ENCODE data around the gene TEKT3. TPM values are rescaled to one million over a fixed set of nuclear protein-coding genes. Genes with fewer than 3 reads are reported as not detected.

TEKT3 gene
- total RNA-seq, 1 donor from 2014 or later = not detected

GRCh38 chr17:15308758-15309157 is 32.6 kb downstream of the TEKT3 start:
- Mint-ChIP-seq H3K27me3 (ENCODE audit: insufficient read depth) (no peaks in the 10 kb centered on the region), H3K4me3 (no peak overlapping the region), H3K27ac (no peak overlapping the region), H3K36me3 (ENCODE audit: low read depth) (no peaks in the 10 kb centered on the region), H3K4me1 (ENCODE audit: low read depth) (no peaks in the 10 kb centered on the region), H3K9me3 (no peaks in the 10 kb centered on the region)
- intact Hi-C loops (cut with micrococcal nuclease) = no loop called here
- no peak for DNase-seq (ENCODE audit: low spot score)

GRCh38 chr17:15307710-15308111 is 33.7 kb downstream of the TEKT3 start:
- H3K27me3 Mint-ChIP-seq (ENCODE audit: insufficient read depth) = no peaks in the 10 kb centered on the region
- H3K36me3 Mint-ChIP-seq (ENCODE audit: low read depth) = no peaks in the 10 kb centered on the region
- H3K27ac Mint-ChIP-seq = no peak overlapping the region
- intact Hi-C loops (cut with micrococcal nuclease) = no loop called here
- no peaks in the 10 kb centered on the region for H3K4me1 Mint-ChIP-seq (ENCODE audit: low read depth)
- DNase-seq (ENCODE audit: low spot score) = no peak
- H3K9me3 Mint-ChIP-seq = no peaks in the 10 kb centered on the region
- H3K4me3 Mint-ChIP-seq = no peak overlapping the region

- no peak for DNase-seq (ENCODE audit: low spot score)
- no peaks in the 10 kb centered on the region for H3K27me3 Mint-ChIP-seq (ENCODE audit: insufficient read depth)
- no peak overlapping the region for H3K4me3 Mint-ChIP-seq
- no peaks in the 10 kb centered on the region for H3K36me3 Mint-ChIP-seq (ENCODE audit: low read depth)
- intact Hi-C loops (cut with micrococcal nuclease) = no loop called here
- no peak overlapping the region for H3K27ac Mint-ChIP-seq
- H3K9me3 Mint-ChIP-seq = no peaks in the 10 kb centered on the region
- no peaks in the 10 kb centered on the region for H3K4me1 Mint-ChIP-seq (ENCODE audit: low read depth)
Measured at GRCh38 chr17:15303851-15304250, 37.5 kb downstream of the TEKT3 start.

- H3K9me3 Mint-ChIP-seq = no peaks in the 10 kb centered on the region
- H3K27me3 Mint-ChIP-seq (ENCODE audit: insufficient read depth) = no peaks in the 10 kb centered on the region
- no peak overlapping the region for H3K27ac Mint-ChIP-seq
- no peak for DNase-seq (ENCODE audit: low spot score)
- H3K4me1 Mint-ChIP-seq (ENCODE audit: low read depth) = no peaks in the 10 kb centered on the region
- H3K36me3 Mint-ChIP-seq (ENCODE audit: low read depth) = no peaks in the 10 kb centered on the region
- intact Hi-C loops (cut with micrococcal nuclease) = no loop called here
- no peak overlapping the region for H3K4me3 Mint-ChIP-seq
Measured at GRCh38 chr17:15303268-15303667, 38.1 kb downstream of the TEKT3 start.

GRCh38 chr17:15301845-15302244 is 39.6 kb downstream of the TEKT3 start:
- DNase-seq (ENCODE audit: low spot score) = no peak

GRCh38 chr17:15298176-15298575 is 43.2 kb downstream of the TEKT3 start:
- no peaks in the 10 kb centered on the region for H3K9me3 Mint-ChIP-seq

More at GRCh38 chr17:15301845-15302244, 39.6 kb downstream of the TEKT3 start:
- no peaks in the 10 kb centered on the region for H3K4me1 Mint-ChIP-seq (ENCODE audit: low read depth)
- no peak overlapping the region for H3K4me3 Mint-ChIP-seq
- H3K9me3 Mint-ChIP-seq = no peaks in the 10 kb centered on the region
- H3K36me3 Mint-ChIP-seq (ENCODE audit: low read depth) = no peaks in the 10 kb centered on the region
- H3K27ac Mint-ChIP-seq = no peak overlapping the region
- intact Hi-C loops (cut with micrococcal nuclease) = no loop called here
- no peaks in the 10 kb centered on the region for H3K27me3 Mint-ChIP-seq (ENCODE audit: insufficient read depth)

GRCh38 chr17:15293558-15293957 is 47.8 kb downstream of the TEKT3 start:
- H3K4me3 Mint-ChIP-seq = no peak overlapping the region
- H3K27me3 Mint-ChIP-seq (ENCODE audit: insufficient read depth) = no peaks in the 10 kb centered on the region
- no peaks in the 10 kb centered on the region for H3K36me3 Mint-ChIP-seq (ENCODE audit: low read depth)
- H3K27ac Mint-ChIP-seq = no peak overlapping the region
- DNase-seq (ENCODE audit: low spot score) = no peak
- intact Hi-C loops (cut with micrococcal nuclease) = no loop called here
- no peaks in the 10 kb centered on the region for H3K9me3 Mint-ChIP-seq
- no peaks in the 10 kb centered on the region for H3K4me1 Mint-ChIP-seq (ENCODE audit: low read depth)

More at GRCh38 chr17:15298176-15298575, 43.2 kb downstream of the TEKT3 start:
- no peaks in the 10 kb centered on the region for H3K4me1 Mint-ChIP-seq (ENCODE audit: low read depth)
- H3K27me3 Mint-ChIP-seq (ENCODE audit: insufficient read depth) = no peaks in the 10 kb centered on the region
- no peak overlapping the region for H3K4me3 Mint-ChIP-seq
- H3K27ac Mint-ChIP-seq = no peak overlapping the region
- intact Hi-C loops (cut with micrococcal nuclease) = no loop called here
- H3K36me3 Mint-ChIP-seq (ENCODE audit: low read depth) = no peaks in the 10 kb centered on the region
- no peak for DNase-seq (ENCODE audit: low spot score)

GRCh38 chr17:15291674-15292361 is 49.6 kb downstream of the TEKT3 start:
- Mint-ChIP-seq H3K27ac (no peak overlapping the region), H3K36me3 (ENCODE audit: low read depth) (no peaks in the 10 kb centered on the region), H3K4me1 (ENCODE audit: low read depth) (no peaks in the 10 kb centered on the region), H3K27me3 (ENCODE audit: insufficient read depth) (peaks cover 4% of the 10 kb centered on the region), H3K9me3 (no peaks in the 10 kb centered on the region), H3K4me3 (no peak overlapping the region)
- DNase-seq (ENCODE audit: low spot score) = no peak
- intact Hi-C loops (cut with micrococcal nuclease) = no loop called here

GRCh38 chr17:15290605-15291004 is 50.8 kb downstream of the TEKT3 start:
- Mint-ChIP-seq H3K4me3 (no peak overlapping the region), H3K36me3 (ENCODE audit: low read depth) (no peaks in the 10 kb centered on the region), H3K4me1 (ENCODE audit: low read depth) (no peaks in the 10 kb centered on the region), H3K9me3 (no peaks in the 10 kb centered on the region), H3K27me3 (ENCODE audit: insufficient read depth) (peaks cover 4% of the 10 kb centered on the region), H3K27ac (no peak overlapping the region)
- intact Hi-C loops (cut with micrococcal nuclease) = no loop called here
- DNase-seq (ENCODE audit: low spot score) = no peak

GRCh38 chr17:15289285-15290183 is 51.9 kb downstream of the TEKT3 start:
- Mint-ChIP-seq H3K9me3 (no peaks in the 10 kb centered on the region), H3K27ac (no peak overlapping the region), H3K27me3 (ENCODE audit: insufficient read depth) (peaks cover 4% of the 10 kb centered on the region), H3K4me3 (no peak overlapping the region), H3K36me3 (ENCODE audit: low read depth) (no peaks in the 10 kb centered on the region), H3K4me1 (ENCODE audit: low read depth) (no peaks in the 10 kb centered on the region)
- intact Hi-C loops (cut with micrococcal nuclease) = loop anchor here (10.0 kb wide), 1 partner anchor 55 kb away; the partner anchor contains the start of gene TEKT3
- DNase-seq (ENCODE audit: low spot score) = no peak

GRCh38 chr17:15288859-15289258 is 52.5 kb downstream of the TEKT3 start:
- Mint-ChIP-seq H3K27ac (no peak overlapping the region), H3K36me3 (ENCODE audit: low read depth) (no peaks in the 10 kb centered on the region)

GRCh38 chr17:15287538-15288267 is 53.7 kb downstream of the TEKT3 start:
- no peaks in the 10 kb centered on the region for H3K36me3 Mint-ChIP-seq (ENCODE audit: low read depth)
- no peak for DNase-seq (ENCODE audit: low spot score)
- H3K27ac Mint-ChIP-seq = no peak overlapping the region
- no peaks in the 10 kb centered on the region for H3K9me3 Mint-ChIP-seq
- peaks cover 7% of the 10 kb centered on the region for H3K27me3 Mint-ChIP-seq (ENCODE audit: insufficient read depth)
- no peak overlapping the region for H3K4me3 Mint-ChIP-seq
- intact Hi-C loops (cut with micrococcal nuclease) = loop anchor here (10.0 kb wide), 1 partner anchor 57 kb away; the partner anchor contains the start of gene TEKT3
- no peaks in the 10 kb centered on the region for H3K4me1 Mint-ChIP-seq (ENCODE audit: low read depth)

More at GRCh38 chr17:15288859-15289258, 52.5 kb downstream of the TEKT3 start:
- DNase-seq (ENCODE audit: low spot score) = no peak
- Mint-ChIP-seq H3K9me3 (no peaks in the 10 kb centered on the region), H3K27me3 (ENCODE audit: insufficient read depth) (peaks cover 4% of the 10 kb centered on the region), H3K4me1 (ENCODE audit: low read depth) (no peaks in the 10 kb centered on the region), H3K4me3 (no peak overlapping the region)
- intact Hi-C loops (cut with micrococcal nuclease) = loop anchor here (10.0 kb wide), 1 partner anchor 56 kb away; the partner anchor contains the start of gene TEKT3
